ENCODE data around the gene CLCN5.

CLCN5 gene

DNA sequence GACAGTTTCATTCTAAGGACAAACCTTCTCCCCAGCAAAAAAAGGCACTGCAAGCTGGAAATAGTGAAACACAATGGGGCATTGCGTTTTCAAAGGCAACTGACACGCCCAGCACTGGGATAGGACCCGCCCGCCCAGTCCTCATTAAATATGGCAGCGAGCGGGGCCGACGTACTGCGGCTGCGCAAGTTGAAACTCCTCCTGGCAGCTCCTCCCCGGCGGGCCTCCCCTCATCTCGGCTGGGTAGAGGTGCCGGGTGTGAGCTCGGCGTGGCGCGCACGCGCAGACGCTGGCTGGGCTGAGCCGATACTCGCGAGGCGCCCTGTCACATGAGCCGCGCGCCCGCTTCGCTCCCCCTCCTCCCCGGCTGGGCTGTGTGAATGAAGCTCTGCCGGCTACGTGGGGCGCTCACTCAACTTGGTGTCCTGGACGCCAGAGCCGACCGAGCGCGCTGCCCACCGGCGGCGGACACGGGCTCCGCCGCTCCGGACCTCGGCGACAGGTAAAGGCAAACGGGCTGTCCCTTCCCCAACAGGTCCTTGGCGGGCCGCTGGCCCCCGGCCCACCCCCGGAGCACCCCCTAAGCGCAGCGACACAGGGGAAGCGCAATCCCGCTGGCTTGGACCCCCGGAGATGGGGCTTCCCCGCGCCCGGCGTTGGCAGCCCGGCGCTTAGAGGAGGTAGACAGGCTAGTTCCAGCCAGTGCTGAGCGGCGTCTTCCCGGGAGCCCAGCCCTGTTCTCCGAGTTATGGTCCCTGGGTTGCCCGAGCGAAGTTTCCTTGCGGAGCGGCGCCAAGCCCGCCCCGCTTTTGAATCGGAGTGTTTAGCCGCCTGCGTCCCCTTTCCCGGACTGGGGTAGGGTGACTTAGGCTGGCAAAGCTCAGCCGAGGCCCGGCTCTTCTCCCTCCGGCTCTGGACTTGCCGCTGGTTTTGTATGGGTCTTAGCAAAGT, at the start of gene CLCN5:
CLCN5 (plus strand) TSS at position 306 of the 951 bp plus-strand sequence. CDS start 2,703 bp downstream, outside the sequence.
- DNase-seq = peak; percentile 89 to 93

DNA sequence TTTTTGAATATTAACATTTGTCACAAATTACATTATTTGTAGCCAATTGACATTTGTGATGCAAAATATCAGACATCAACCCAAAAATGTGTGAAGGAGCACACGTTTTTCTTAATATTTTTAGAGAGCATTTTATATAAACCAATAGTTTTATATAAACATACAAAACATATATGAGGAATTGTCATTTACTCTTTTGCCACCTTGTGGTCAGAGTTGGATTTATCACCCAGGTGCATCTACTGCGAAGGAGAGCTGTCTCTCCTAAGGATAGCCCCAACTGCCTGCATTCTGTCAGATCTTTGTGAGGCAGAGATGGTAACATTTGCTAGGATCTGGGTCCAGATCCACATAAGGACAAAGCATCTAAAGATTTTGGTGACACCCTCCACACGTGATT, 45.6 kb upstream of the CLCN5 start:
- DNase-seq = peak in 1 of 2 experiments; percentile 18

DNA sequence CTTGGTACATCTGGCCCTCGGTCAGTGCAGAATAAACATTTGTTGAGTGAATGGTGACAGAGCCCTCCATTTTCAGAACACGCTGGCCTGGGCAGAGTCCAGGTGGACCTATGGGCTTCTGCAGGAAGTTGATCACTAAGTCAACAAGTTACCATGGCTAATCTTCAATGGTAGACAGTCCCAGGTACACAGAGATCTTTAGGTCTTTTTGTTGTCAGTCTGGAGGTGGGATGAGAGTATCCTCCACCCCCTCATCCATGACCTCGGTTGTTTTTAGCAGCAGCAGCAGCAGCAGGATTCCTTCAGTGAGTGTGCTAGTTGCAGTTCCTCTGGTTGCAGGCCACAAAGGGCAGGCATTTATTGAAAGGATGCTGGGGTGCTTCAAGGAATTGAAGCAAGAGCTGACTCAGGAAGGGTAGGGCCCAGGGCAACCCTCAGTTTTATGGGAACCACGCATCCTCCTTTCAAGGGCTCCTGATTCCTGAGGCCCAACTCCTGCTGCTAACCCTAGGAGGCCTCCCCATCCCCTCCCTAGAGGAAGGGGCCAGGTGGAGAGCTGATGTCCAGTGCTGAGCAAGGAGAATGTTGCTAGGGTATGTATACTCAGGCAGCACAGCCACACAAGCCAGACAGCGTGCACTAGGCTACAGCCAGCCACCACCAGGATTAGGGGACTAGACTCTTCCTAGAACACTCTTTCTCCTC, 44.8 kb upstream of the CLCN5 start:
- no peak for DNase-seq

DNA sequence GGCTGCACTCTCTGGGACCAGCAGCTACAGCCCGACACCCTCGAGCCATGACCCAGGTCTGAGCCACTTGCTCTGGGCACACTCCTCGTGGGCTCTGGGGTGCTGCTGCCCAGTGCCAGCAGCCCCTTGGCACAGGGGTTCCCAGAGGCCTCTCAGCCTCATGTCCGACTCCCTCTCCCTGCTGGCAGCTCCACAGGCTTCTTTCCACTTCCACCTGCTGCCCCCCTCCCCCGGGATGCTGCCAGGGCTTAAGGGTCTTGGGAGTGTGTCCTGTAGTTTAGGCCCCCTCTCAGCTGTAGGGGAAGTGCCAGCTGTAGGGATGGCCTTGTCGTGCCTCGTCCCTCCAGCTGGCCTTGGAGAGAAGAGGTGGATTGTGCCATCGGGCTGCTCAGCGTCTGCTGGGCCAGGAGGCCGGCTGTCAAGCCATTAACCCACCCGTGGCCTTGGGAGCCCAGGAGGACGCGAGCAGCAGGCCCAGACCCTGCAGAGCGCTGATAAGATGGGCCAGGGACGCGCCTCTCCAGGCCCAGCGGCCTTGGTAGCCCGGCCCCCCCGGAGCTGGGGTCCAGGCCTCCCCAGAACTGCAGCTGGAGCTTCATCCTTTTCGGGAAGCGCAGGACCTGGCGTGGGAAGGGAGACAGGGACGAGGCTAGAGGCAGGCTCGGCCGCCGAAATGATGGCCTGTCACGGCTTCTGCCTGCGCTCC, 44.1 kb upstream of the CLCN5 start:
- DNase-seq = no peak

DNA sequence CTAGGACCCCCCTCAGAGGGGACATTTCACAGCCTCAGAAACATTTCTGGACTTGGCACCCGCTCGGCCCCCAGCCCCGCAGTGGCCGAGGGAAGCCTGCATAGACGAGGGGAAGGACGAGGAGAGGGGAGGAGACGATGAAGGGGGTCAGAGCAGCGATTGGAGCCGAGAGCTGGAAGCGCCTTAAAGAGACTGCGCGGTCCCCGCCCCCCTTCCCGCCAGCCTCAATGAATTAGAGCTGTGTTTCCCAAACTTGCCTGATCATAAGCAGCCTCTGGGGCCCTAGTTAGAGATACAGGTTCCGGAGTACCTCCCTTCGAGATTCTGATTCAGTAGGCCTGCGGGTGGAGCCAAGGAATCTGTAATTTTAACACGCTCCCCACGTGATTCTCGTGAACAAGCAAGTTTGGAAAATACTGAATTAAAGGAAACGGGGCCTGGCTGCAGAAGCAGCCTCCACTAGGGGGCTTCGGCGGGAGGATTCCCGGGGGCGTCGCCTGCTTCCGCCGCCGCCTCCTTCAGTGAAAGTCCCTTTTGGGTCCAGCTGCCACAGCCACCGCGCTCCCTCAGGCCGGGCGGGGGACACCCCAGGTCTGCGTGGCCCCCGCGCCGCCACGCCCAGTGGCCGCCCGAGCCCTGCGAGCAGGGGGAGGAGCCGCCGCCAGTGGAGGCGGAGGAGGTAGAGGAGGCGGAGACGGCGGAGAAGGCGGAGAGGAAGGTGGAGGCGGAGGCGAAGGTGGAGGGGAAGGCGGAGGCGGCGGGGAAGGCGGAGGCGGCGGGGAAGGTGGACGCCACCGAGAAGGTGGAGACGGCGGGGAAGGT, 43.4 kb upstream of the CLCN5 start, which contains the start of gene USP27X:
USP27X (plus strand) TSS at position 651 of the 822 bp plus-strand sequence. CDS start 824 bp downstream, outside the sequence.
- DNase-seq = peak; percentile 71 to 75

DNA sequence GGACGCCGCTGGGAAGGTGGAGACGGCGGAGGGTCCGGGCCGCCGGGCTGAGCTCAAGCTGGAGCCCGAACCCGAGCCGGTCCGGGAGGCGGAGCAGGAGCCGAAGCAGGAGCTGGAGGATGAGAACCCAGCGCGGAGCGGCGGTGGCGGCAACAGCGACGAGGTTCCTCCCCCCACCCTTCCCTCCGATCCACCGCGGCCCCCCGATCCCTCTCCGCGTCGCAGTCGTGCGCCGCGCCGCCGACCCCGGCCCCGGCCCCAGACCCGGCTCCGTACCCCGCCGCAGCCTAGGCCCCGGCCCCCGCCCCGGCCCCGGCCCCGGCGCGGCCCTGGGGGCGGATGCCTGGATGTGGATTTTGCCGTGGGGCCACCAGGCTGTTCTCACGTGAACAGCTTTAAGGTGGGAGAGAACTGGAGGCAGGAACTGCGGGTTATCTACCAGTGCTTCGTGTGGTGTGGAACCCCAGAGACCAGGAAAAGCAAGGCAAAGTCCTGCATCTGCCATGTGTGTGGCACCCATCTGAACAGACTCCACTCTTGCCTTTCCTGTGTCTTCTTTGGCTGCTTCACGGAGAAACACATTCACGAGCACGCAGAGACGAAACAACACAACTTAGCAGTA, 42.6 kb upstream of the CLCN5 start:
- no peak for DNase-seq

DNA sequence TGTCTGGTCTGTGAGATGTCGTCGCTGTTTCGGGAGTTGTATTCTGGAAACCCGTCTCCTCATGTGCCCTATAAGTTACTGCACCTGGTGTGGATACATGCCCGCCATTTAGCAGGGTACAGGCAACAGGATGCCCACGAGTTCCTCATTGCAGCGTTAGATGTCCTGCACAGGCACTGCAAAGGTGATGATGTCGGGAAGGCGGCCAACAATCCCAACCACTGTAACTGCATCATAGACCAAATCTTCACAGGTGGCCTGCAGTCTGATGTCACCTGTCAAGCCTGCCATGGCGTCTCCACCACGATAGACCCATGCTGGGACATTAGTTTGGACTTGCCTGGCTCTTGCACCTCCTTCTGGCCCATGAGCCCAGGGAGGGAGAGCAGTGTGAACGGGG, 41.7 kb upstream of the CLCN5 start:
- DNase-seq = no peak

DNA sequence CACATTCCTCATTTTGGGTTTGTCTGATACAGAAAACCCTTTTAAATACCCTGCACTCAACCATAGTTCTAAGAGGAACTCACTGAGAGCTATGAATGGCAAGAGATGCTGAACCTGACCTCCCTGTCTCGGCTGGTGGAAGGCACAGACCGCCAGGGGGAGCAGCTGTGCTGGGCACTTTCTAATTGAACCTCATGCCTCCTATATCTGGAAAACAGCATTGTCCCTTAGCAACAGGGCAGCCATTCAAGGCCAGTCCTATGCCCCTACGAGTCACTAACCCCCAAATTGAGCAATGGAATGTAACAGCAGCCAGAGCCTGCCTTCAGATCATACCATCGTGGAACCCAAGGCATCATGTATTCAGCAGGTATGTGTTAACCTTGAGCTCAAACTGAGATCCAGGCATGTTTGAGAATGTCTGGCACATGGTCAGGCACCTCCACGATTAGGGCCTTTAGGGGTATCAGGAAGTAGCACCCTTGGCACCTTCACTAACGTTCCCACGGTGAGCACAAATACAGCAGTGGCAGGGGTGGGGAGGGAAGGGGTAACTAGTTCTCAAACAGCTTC, 38.0 kb upstream of the CLCN5 start:
- peak; percentile 75 to 77 for DNase-seq

DNA sequence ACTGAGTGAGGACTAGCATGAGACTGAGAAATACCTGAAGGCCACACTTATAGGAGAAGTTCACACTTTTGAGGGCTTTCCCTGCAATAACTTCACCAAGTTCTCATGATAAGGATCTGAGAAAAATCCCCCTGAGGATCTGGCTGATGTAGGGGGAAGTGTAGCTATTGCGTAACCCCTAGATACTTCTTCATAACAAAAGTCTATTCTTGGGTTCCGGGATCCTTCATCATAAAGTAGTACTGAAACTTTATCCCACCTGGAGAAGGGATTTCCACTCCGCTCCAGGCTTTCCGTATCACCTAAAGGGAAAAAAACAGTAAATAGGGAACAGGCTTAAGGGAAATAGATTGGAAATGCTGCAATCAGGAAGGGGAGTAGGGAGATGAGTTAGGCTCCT, 29.9 kb upstream of the CLCN5 start:
- no peak for DNase-seq

DNA sequence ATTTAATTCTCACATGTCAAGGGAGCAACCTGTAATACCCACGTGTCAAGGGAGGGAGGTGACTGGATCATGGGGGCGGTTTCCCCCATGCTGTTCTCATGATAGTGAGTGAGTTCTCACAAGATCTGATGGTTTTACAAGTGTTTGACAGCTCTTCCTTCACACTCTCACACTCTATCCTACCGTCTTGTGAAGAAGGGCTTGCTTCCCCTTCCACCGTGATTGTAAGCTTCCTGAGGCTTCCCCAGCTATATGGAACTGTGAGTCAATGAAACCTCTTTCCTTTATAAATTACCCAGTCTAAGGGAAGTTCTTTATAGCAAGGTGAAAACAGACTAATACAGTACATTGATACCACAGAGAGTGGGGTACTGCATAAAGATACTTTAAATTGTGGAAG, 25.4 kb upstream of the CLCN5 start:
- DNase-seq = no peak

DNA sequence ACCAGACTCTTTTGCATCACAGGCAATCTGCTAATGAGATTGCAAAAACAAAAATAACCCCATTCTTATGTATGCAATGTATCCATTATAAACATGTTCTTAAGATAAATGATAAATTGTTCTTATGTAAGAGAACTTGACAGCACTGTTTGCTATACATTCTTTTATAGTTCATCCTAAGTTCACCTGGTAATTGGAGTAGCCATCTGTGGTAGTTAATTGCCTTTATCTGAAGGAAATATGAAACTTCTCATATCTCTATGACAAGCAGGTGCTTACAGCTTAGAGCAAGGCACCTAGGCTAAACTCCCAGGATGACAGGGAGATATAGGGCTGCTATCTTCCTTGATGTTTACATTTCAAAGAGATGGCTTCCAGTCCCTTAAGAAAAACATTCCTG, 21.3 kb upstream of the CLCN5 start:
- no peak for DNase-seq

DNA sequence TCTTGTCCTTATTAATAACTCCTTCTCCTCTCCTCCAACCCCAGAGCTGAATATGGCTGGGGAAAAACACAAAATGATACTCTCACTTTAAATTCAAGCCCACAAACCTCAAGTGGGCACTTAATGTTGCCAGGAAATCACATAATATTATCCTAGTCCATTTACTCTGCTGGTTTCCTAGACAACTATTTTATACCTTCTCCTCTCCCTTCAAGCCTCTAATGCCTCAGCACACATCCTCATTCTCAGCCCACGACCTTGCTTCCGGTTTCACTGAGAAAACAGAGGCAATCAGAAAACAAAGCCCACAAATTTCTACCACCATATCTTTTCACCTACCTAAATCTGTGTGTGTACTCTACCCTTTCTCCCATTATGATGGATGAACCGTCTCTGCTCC, 12.1 kb upstream of the CLCN5 start:
- DNase-seq = no peak

DNA sequence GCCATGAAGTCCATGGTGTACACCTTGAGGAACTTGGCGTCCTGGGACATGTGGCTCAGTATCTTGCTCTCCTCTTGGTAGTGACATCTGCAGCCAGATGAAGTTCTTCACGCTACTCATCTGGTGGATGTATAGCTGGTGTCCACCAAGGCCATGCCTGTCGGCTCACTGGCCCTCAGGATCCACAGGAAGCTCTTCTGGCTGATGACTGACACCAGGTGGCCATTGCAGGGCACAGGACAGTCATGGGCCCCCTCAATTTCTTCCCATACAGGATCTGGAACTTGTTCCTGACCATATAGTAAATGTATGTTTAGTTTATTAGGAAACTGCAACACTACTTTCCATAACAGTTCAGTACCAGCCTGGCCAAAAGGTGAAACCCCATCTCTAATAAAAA, 10.3 kb upstream of the CLCN5 start:
- DNase-seq = no peak

DNA sequence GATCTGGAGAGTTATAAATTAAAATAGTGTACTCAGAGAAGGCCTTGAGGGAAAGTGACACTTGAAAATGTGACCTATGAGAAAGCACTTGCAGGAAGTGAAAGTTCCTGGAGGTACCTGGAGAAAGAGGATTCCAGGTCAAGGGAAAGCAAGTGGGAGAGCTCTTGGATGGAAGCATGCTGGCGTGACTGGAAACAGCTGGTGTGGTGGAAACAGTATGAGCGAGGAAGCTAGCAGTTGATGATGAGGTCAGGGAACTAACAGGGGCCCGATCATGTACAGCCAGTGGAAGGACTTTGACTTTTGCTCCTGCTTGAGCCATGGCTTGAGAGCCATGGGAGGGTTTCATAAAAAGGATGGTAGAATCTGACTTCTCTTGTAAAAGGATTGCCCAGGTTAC, 9.5 kb upstream of the CLCN5 start:
- no peak for DNase-seq

DNA sequence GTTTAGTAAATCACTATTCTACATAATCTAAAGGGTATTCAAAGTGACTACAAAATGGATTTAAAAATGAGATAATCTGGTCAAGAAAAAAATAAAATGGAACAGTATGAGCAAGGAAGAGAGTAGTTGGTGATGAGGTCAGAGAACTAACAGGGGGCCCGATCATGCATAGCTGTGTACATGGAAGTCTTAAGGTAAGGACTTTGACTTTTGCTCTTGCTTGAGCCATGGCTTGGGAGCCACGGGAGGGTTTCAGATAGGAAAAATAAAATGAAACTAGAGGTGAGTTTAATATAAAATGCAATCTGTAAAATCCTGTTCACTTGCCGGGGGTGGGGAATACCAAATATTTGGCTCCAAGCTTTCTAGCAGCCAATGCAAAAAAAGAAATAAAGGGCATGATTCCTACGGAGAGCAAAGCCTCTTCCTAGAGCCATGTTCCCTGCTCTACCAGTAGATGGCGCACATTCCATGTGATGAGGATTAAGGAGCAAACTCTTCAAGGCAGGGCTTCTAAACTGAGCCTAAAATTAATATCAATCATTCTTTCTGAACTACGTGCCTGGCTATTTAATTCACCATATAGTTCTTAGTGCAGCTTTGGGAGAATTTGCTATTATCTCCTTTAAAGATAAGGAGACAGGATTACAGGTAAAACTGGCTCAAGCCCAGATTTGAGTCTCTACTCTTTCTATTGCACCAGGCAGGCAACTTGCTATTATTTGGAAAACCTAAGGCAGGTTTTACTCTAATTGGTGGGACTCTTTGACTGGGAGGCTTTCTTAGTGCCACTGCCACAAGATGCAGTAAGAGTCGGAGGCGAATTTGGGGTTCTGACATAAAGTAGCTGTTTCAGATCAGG, 6.8 kb upstream of the CLCN5 start:
- DNase-seq = peak; percentile 32 to 35

DNA sequence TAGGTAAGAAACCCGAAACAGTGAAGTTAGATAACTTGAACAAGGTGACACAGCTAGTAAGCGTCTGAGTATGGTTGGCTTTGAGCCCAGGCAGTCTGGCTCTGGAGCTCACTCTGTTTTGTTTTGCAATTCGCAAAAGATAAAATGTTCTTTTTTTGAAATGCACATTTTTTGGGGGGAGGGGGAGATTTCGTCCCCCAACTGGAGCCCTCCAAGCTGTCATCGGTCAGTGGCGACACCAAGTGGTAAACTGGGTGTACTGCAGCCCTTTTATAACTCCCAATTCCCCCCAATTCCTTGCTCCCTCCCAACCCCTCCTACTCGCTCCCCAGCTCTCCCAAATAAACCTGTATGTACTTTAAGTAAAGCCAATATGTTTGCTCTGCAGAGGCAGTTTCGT, 2.8 kb upstream of the CLCN5 start:
- DNase-seq = peak; percentile 44 to 48

DNA sequence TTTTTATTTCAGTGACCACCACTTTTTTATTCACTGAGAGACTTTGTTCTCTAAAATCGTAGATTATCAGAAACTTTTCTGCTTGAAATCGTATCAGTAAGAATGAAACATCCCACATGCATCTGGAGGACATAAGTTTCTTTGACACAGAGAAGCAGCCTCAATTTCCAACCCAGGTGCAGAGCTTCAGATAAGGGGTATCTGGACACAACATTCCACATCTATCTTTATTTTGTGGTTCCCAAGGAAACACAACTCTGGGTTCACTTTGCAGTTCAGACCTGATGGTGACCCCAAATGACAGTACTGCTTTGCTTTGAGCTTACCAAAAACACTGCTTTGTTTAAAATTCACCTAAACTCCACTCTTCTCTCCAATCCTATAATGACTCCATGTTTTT, 1.3 kb upstream of the CLCN5 start:
- DNase-seq = no peak

DNA sequence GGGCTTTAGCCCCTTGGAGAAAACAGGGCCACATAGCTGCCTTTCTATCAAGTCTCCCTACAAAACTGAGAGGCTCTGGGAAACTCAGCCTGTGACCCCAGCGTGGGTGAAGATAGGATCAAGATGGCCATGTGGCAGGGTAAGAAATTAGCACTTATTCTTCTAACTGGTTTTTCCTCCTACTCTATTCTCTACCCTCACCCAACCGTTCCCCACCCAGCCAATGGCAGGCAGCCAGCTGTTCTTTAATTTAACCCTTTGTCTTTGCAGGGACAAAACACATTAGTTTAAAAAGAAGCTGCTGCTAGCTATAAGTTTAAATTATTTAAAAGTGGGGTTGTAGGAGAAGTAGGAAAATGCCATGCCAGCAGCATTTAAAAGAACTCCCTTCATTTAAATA, 2.8 kb downstream of the CLCN5 start:
- no peak for DNase-seq

DNA sequence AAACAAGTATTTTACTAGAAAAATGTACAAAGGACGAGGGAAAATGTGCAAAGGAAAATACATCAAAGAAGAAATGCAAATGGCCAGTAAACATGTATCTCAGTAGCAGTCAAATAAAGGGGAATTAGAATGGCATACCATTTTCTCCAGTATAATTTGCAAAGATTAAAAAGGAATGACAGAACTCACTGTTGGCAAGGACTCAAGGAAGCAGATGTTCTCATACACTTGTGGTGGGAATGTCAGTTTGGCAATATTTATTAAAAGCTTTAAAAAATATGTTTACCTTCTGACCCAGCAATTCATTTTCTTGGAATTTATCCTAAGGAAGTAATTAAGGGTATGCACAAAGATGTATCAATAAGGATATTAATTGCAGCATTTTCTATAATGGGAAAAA, 7.6 kb downstream of the CLCN5 start:
- no peak for DNase-seq

DNA sequence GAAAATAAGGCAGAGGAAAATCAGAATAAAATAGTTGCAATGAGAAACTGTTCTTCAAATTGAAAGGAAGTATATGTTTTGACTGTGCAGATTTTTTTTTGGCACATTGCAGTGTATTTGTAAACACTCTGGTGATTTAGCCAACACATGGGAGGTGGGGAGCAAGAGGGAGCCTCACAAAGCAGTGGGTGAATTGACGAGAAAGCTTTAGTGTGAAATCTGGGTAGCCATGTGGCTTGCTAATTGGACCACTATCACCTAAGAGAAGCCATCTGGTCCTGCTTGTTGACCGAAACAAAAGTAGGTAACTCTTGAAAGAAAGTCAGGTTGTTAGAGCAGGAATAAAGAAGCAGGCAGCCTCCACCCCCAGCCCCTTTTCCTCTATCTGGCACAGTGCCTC, 10.4 kb downstream of the CLCN5 start:
- no peak for DNase-seq

DNA sequence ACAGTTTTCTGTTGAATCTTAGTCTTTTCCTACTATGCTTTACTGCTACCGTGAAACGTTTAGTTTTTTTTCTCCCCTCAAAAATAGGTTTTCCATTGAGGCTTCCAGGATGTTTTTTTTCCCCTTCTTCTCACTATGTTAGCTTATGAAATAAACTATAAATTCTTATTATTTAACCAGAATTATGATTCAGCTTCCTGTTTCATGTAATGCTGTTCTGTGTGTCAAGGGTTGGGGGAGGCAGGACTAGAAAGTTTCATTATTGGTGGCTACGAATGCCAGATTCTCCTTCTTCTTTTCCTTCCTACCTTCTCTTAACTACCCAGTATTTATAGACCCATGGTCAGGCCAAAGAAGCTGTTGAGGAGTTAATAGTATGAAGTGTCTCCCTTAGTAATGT, 11.8 kb downstream of the CLCN5 start:
- no peak for DNase-seq

Measured in activated T-cell treated with anti-CD3 and anti-CD28 coated beads, Interleukin-2, amount 50 U/mL, for 48 hours (primary cell).